HEK293T (cell line): ENCODE results near the gene TMEM151B.

ENCODE experiments used
- CTCF ChIA-PET: fragments of 350-600 bp; formaldehyde crosslinking; extraction: SDS; loops from one replicate; lab custom pipeline; 2021; ENCODE audit warnings: antibody characterized with exemption, inconsistent platforms; lab: Yijun Ruan, JAX
- POLR2A ChIA-PET: fragments of 350-600 bp; formaldehyde crosslinking; extraction: SDS; loops from one replicate; lab custom pipeline; 2020; ENCODE audit warnings: antibody characterized with exemption, inconsistent platforms; lab: Yijun Ruan, JAX
- DNase-seq: peaks from one replicate; pipeline ENCODE4 v3.0.0; 2012; ENCODE audit warnings: mixed read lengths; ENCODE audit errors: extremely low spot score
- ARNT ChIP-seq: fragments of 450-650 bp; IDR thresholded peaks from 2 replicates; pipeline ENCODE4 v1.6.1; 2017; ENCODE audit warnings: mild to moderate bottlenecking
- BHLHE40 ChIP-seq: fragments of 450-650 bp; IDR thresholded peaks from 2 replicates; pipeline ENCODE4 v1.6.1; 2016; ENCODE audit warnings: mild to moderate bottlenecking, moderate library complexity, borderline replicate concordance
- CTBP1 ChIP-seq: fragments of 450-650 bp; IDR thresholded peaks from 2 replicates; pipeline ENCODE4 v1.6.1; 2016; ENCODE audit warnings: borderline replicate concordance
- ELF4 ChIP-seq: fragments of 450-650 bp; IDR thresholded peaks from 2 replicates; pipeline ENCODE4 v1.6.1; 2017; ENCODE audit warnings: antibody characterized with exemption
- FOXA1 ChIP-seq: fragments of 450-650 bp; IDR thresholded peaks from 2 replicates; pipeline ENCODE4 v1.6.1; 2016; ENCODE audit warnings: mild to moderate bottlenecking
- FOXK2 ChIP-seq: fragments of 450-650 bp; IDR thresholded peaks from 2 replicates; pipeline ENCODE4 v1.6.1; 2016; ENCODE audit warnings: mild to moderate bottlenecking
- FOXM1 ChIP-seq: fragments of 450-650 bp; IDR thresholded peaks from 2 replicates; pipeline ENCODE4 v1.6.1; 2017; ENCODE audit warnings: mild to moderate bottlenecking, borderline replicate concordance
- HDGF ChIP-seq: fragments of 450-650 bp; IDR thresholded peaks from 2 replicates; pipeline ENCODE4 v1.6.1; 2017; ENCODE audit warnings: antibody characterized with exemption, borderline replicate concordance
- L3MBTL2 ChIP-seq: fragments of 450-650 bp; conservative IDR thresholded peaks from 2 replicates; pipeline ENCODE4 v1.6.1; 2016; ENCODE audit warnings: mild to moderate bottlenecking
- LEF1 ChIP-seq: fragments of 450-650 bp; IDR thresholded peaks from 2 replicates; pipeline ENCODE4 v1.6.1; 2017; ENCODE audit warnings: mild to moderate bottlenecking, borderline replicate concordance
- NFRKB ChIP-seq: fragments of 450-650 bp; IDR thresholded peaks from 2 replicates; pipeline ENCODE4 v1.6.1; 2016; ENCODE audit warnings: mild to moderate bottlenecking, moderate library complexity
- SP1 ChIP-seq: fragments of 450-650 bp; IDR thresholded peaks from 2 replicates; pipeline ENCODE4 v1.6.1; 2017
- SUZ12 ChIP-seq: fragments of 450-650 bp; IDR thresholded peaks from 2 replicates; pipeline ENCODE4 v1.6.1; 2016; ENCODE audit warnings: mild to moderate bottlenecking
- TARDBP ChIP-seq: fragments of 450-650 bp; IDR thresholded peaks from 2 replicates; pipeline ENCODE4 v1.6.1; 2016
- ZNF384 ChIP-seq: fragments of 450-650 bp; IDR thresholded peaks from 2 replicates; pipeline ENCODE4 v1.6.1; 2016
- TF ChIP-seq, protein P1 (sequence below): fragments of 450-650 bp; IDR thresholded peaks from 2 replicates; pipeline ENCODE4 v1.6.1; 2016

The TMEM151B gene

GRCh38 chr6:44276667-44277640 lies 6.7 kb downstream of the TMEM151B start:
- no peak for TF ChIP-seq CTBP1
- TF ChIP-seq FOXM1, result no peak
- TF ChIP-seq BHLHE40, result no peak
- no peak for TF ChIP-seq FOXA1
- no peak for TF ChIP-seq ELF4
- no peak for TF ChIP-seq TARDBP
- TF ChIP-seq ZNF384, result no peak
- TF ChIP-seq ARNT, result no peak
- TF ChIP-seq HDGF, result no peak
- no peak for TF ChIP-seq NFRKB
- TF ChIP-seq LEF1, result no peak
- no peak for TF ChIP-seq L3MBTL2
- no peak for TF ChIP-seq SUZ12
- TF ChIP-seq, protein P1, sequence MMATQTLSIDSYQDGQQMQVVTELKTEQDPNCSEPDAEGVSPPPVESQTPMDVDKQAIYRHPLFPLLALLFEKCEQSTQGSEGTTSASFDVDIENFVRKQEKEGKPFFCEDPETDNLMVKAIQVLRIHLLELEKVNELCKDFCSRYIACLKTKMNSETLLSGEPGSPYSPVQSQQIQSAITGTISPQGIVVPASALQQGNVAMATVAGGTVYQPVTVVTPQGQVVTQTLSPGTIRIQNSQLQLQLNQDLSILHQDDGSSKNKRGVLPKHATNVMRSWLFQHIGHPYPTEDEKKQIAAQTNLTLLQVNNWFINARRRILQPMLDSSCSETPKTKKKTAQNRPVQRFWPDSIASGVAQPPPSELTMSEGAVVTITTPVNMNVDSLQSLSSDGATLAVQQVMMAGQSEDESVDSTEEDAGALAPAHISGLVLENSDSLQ, result no peak
- DNase-seq, result no peak
- POLR2A ChIA-PET, result interaction anchor here (1.1 to 1.3 kb wide), 2 partner anchors 13 to 31 kb away, joined by 3 to 4 read pairs; partner anchors contain the start of gene HSP90AB1
- CTCF ChIA-PET, result interaction anchor here (0.8 to 0.9 kb wide), 2 partner anchors 10 to 28 kb away, joined by 3 read pairs; no protein-coding TSS in a partner anchor

GRCh38 chr6:44277763-44278162 lies 7.5 kb downstream of the TMEM151B start:
- ChIA-PET CTCF (interaction anchor here (0.9 kb wide), 1 partner anchor 28 kb away, joined by 3 read pairs; no protein-coding TSS in a partner anchor), POLR2A (interaction anchor here (0.9 to 1.3 kb wide), 3 partner anchors 12 to 31 kb away, joined by 3 to 4 read pairs (median 3); partner anchors contain the start of gene HSP90AB1)
- TF ChIP-seq ARNT, result no peak
- no peak for TF ChIP-seq SP1
- no peak for DNase-seq

- POLR2A ChIA-PET, result interaction anchor here (0.9 to 1.1 kb wide), 2 partner anchors 12 to 20 kb away, joined by 3 read pairs; no protein-coding TSS in a partner anchor
- TF ChIP-seq SP1 (no peak), ARNT (no peak), NFRKB (no peak), HDGF (no peak), BHLHE40 (no peak), FOXK2 (no peak), CTBP1 (no peak), ELF4 (no peak), FOXA1 (no peak), ZNF384 (no peak), SUZ12 (no peak), TARDBP (no peak), L3MBTL2 (no peak), FOXM1 (no peak), LEF1 (no peak)
- TF ChIP-seq, protein P1, result no peak
- no peak for DNase-seq
- CTCF ChIA-PET, result interaction anchor here (1.0 to 1.3 kb wide), 2 partner anchors 10 to 65 kb away, joined by 3 read pairs; no protein-coding TSS in a partner anchor
These were observed 8.1 kb downstream of the TMEM151B start for GRCh38 chr6:44278315-44278714.

- ChIA-PET CTCF (interaction anchor here (0.6 to 1.3 kb wide), 4 partner anchors 11 to 65 kb away, joined by 3 read pairs; no protein-coding TSS in a partner anchor), POLR2A (interaction anchor here (0.8 to 1.0 kb wide), 3 partner anchors 14 to 34 kb away, joined by 3 to 4 read pairs (median 3); partner anchors contain the start of gene AARS2)
- TF ChIP-seq NFRKB, result no peak
- TF ChIP-seq FOXM1, result no peak
- no peak for TF ChIP-seq ARNT
- TF ChIP-seq L3MBTL2, result no peak
- TF ChIP-seq, protein P1, result no peak
- no peak for TF ChIP-seq TARDBP
- TF ChIP-seq FOXA1, result no peak
- TF ChIP-seq HDGF, result no peak
- TF ChIP-seq LEF1, result no peak
- TF ChIP-seq CTBP1, result no peak
- DNase-seq, result no peak
These were observed 8.8 kb downstream of the TMEM151B start for GRCh38 chr6:44278774-44279697.

DNA sequence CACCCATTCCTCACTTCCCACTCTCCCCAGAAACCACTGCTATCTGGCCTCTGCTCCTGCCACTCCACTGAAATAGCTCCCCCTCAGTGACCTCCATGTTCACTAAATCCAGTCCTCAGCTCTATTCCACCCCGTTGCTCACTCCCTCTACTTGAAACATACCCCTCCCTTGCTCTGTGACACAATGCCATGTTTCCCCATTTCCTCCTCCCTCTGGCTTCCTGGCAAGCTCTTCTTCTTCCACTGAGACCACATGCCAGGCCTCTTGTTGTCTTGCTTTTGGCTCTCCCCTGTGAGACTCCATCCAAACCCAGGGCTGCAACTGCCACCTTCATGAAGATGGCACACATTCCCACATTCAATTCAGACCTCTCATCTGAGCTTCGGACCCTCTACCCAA lies 13.9 kb downstream of the TMEM151B start:
- POLR2A ChIA-PET, result interaction anchor here (1.5 kb wide), 1 partner anchor 8 kb away, joined by 3 read pairs; no protein-coding TSS in a partner anchor
- TF ChIP-seq LEF1 (no peak), BHLHE40 (no peak), SUZ12 (no peak), SP1 (no peak), NFRKB (no peak), ELF4 (no peak), L3MBTL2 (no peak), FOXM1 (no peak), FOXK2 (no peak), CTBP1 (no peak), ZNF384 (no peak), FOXA1 (no peak), ARNT (no peak), TARDBP (no peak), HDGF (no peak)
- TF ChIP-seq, protein P1, result no peak
- no peak for DNase-seq
- CTCF ChIA-PET, result interaction anchor here (1.1 kb wide), 1 partner anchor 16 kb away, joined by 4 read pairs; no protein-coding TSS in a partner anchor
